Right atrium auricular region (tissue), 2 donors: Measurements from ENCODE around the gene SLX4IP. TPM values are rescaled to one million over a fixed set of nuclear protein-coding genes. Genes with fewer than 3 reads are reported as not detected.
A peak's percentile ranks its signal among the peaks of the same experiment; 100 is the strongest.

ENCODE experiments used
- DNase-seq: peaks from one replicate; pipeline ENCODE4 v3.0.0-alpha.2; 2019; ENCODE audit warnings: low spot score
- H3K27ac ChIP-seq, 2 donors: fragments of 200-600 bp; sonication (generic); 1 replicate in 1 of 2; 2 replicates in 1 of 2; pipeline ENCODE4 v1.5.1; 2016 to 2019
- H3K27me3 ChIP-seq, 2 donors: fragments of 200-600 bp; sonication (generic); one replicate each; pipeline versions ENCODE4 v1.5.1 to v1.6.0; 2017 to 2019
- H3K36me3 ChIP-seq: fragments of 200-600 bp; sonication (generic); one replicate; pipeline ENCODE4 v1.5.1; 2016
- H3K4me1 ChIP-seq, 2 donors: fragments of 200-600 bp; sonication (generic); one replicate each; pipeline versions ENCODE4 v1.5.1 to v1.6.0; 2017 to 2019
- H3K4me3 ChIP-seq, 2 donors: fragments of 200-600 bp; sonication (generic); 1 replicate in 1 of 2; 2 replicates in 1 of 2; pipeline ENCODE4 v1.5.1; 2017 to 2019; ENCODE audit warnings: mild to moderate bottlenecking in 1 of 2, moderate library complexity in 1 of 2
- H3K9me3 ChIP-seq, 2 donors: fragments of 200-600 bp; sonication (generic); one replicate each; pipeline ENCODE4 v1.5.1; 2019
- CTCF ChIP-seq, 2 donors: fragments of 200-600 bp; sonication (generic); IDR thresholded peaks; one replicate each; pipeline ENCODE4 v1.5.1; 2019; ENCODE audit warnings: antibody characterized with exemption in 2 of 2
- total RNA-seq, 2 donors: library from RNA; depleted of rRNA; stranded (reverse); fragments of >200 nt; gene quantifications; one replicate each; pipeline ENCODE4 v1.1.0, GENCODE V29; 2016

Gene SLX4IP
- total RNA-seq, 2 donors from 2014 or later: 1.1 to 2.0 TPM

- Histone ChIP-seq H3K27me3 (no peaks in the 10 kb centered on the region), H3K27ac (no peak overlapping the region), H3K4me3 (no peak overlapping the region), H3K4me1 (peaks cover 0 to 8% of the 10 kb centered on the region in 2 donors), H3K36me3 (no peaks in the 10 kb centered on the region), H3K9me3 (no peaks in the 10 kb centered on the region)
- no peak for TF ChIP-seq CTCF (IDR thresholded peaks at IDR 0.05)
- no peak for DNase-seq
These were observed 127.8 kb downstream of the SLX4IP start for GRCh38 chr20:10562899-10563298.

GRCh38 chr20:10563935-10564492 is 128.9 kb downstream of the SLX4IP start:
- Histone ChIP-seq H3K9me3 (no peaks in the 10 kb centered on the region), H3K4me1 (peaks cover 0 to 8% of the 10 kb centered on the region in 2 donors), H3K27ac (no peak overlapping the region), H3K36me3 (no peaks in the 10 kb centered on the region), H3K27me3 (no peaks in the 10 kb centered on the region), H3K4me3 (no peak overlapping the region)
- no peak for TF ChIP-seq CTCF (IDR thresholded peaks at IDR 0.05)
- DNase-seq: no peak

- no peak for DNase-seq
These were observed 130.3 kb downstream of the SLX4IP start for GRCh38 chr20:10565191-10565921.

GRCh38 chr20:10565922-10566897 is 131.1 kb downstream of the SLX4IP start:
- no peak for TF ChIP-seq CTCF (IDR thresholded peaks at IDR 0.05)
- peaks cover 0 to 8% of the 10 kb centered on the region in 2 donors for H3K4me1 ChIP-seq
- peak overlapping the region; percentile 54 to 74 for H3K27ac ChIP-seq
- H3K9me3 ChIP-seq: no peaks in the 10 kb centered on the region
- DNase-seq: no peak
- H3K27me3 ChIP-seq: no peaks in the 10 kb centered on the region
- H3K36me3 ChIP-seq: no peaks in the 10 kb centered on the region
- no peak overlapping the region for H3K4me3 ChIP-seq

More at GRCh38 chr20:10565191-10565921, 130.3 kb downstream of the SLX4IP start:
- peaks cover 0 to 8% of the 10 kb centered on the region in 2 donors for H3K4me1 ChIP-seq
- TF ChIP-seq CTCF (IDR thresholded peaks at IDR 0.05): no peak
- H3K36me3 ChIP-seq: no peaks in the 10 kb centered on the region
- no peaks in the 10 kb centered on the region for H3K9me3 ChIP-seq
- peak overlapping the region; percentile 54 to 74 for H3K27ac ChIP-seq
- no peaks in the 10 kb centered on the region for H3K27me3 ChIP-seq
- H3K4me3 ChIP-seq: no peak overlapping the region

- DNase-seq: no peak
- Histone ChIP-seq H3K27me3 (no peaks in the 10 kb centered on the region), H3K36me3 (no peaks in the 10 kb centered on the region), H3K4me1 (peaks cover 0 to 8% of the 10 kb centered on the region in 2 donors), H3K9me3 (no peaks in the 10 kb centered on the region), H3K27ac (no peak overlapping the region), H3K4me3 (no peak overlapping the region)
- TF ChIP-seq CTCF (IDR thresholded peaks at IDR 0.05): no peak
These were observed 132.9 kb downstream of the SLX4IP start for GRCh38 chr20:10568032-10568431.
